ENCODE data around the gene ENTPD5.

ENTPD5 gene

GRCh38 chr14:74048281-74048680 is 29.2 kb upstream of the ENTPD5 start:
- no peak for DNase-seq (ENCODE audit: low read depth)
- TF ChIP-seq CTCF (conservative IDR thresholded peaks at IDR 0.05; ENCODE audit: control insufficient read depth, insufficient read depth, low read depth, low read length) = no peak

GRCh38 chr14:74045522-74045921 is 26.4 kb upstream of the ENTPD5 start:
- H3K4me3 ChIP-seq (ENCODE audit: control insufficient read depth, low read depth, low read length) = no peak overlapping the region
- DNase-seq (ENCODE audit: low read depth) = no peak
- no peak for TF ChIP-seq CTCF (conservative IDR thresholded peaks at IDR 0.05; ENCODE audit: control insufficient read depth, insufficient read depth, low read depth, low read length)

More at GRCh38 chr14:74048281-74048680, 29.2 kb upstream of the ENTPD5 start:
- no peak overlapping the region for H3K4me3 ChIP-seq (ENCODE audit: control insufficient read depth, low read depth, low read length)

DNA sequence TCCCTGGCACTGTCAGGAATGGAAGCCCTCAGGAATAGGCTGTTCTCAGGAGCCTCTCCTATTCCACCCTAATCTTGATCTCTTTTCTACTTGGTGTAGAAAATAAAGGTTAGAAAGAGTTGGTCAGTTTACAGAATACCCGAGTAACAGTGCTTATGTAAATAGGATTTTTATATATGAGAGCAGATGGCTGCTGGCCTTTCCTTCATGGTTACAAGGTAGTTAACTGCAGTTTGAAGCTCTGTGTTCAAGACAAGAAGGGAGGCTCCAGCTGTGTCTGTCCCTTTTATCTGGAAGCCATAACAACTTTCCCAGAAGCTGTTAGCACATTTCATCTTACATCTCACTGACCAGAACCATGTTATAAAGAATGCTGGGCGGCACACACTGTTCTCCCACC is 23.2 kb upstream of the ENTPD5 start:
- DNase-seq (ENCODE audit: low read depth) = no peak
- no peak for TF ChIP-seq CTCF (conservative IDR thresholded peaks at IDR 0.05; ENCODE audit: control insufficient read depth, insufficient read depth, low read depth, low read length)
- no peak overlapping the region for H3K4me3 ChIP-seq (ENCODE audit: control insufficient read depth, low read depth, low read length)

GRCh38 chr14:74038020-74038859 is 19.2 kb upstream of the ENTPD5 start:
- TF ChIP-seq CTCF (conservative IDR thresholded peaks at IDR 0.05; ENCODE audit: control insufficient read depth, insufficient read depth, low read depth, low read length) = peak; percentile 58
- peak; percentile 66 for DNase-seq (ENCODE audit: low read depth)
- H3K4me3 ChIP-seq (ENCODE audit: control insufficient read depth, low read depth, low read length) = no peak overlapping the region

DNA sequence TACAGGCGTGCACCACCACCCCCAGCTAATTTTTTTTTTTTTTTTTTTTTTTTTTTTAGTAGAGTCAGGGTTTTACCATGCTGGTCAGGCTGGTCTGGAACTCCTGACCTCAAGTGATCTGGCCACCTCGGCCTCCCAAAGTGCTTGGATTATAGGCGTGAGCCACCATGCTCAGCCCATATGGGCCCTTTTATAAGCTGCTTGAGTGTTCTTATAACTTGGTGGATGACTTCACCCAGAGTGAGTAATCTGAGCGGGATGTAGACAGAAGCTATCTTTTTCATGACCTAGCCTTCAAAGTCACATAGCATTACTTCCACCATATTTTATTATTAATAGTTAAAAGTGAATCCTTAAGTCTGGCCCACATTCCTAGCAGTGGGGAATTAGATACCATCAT is 16.5 kb upstream of the ENTPD5 start:
- no peak for TF ChIP-seq CTCF (conservative IDR thresholded peaks at IDR 0.05; ENCODE audit: control insufficient read depth, insufficient read depth, low read depth, low read length)
- peak; percentile 77 for DNase-seq (ENCODE audit: low read depth)
- no peak overlapping the region for H3K4me3 ChIP-seq (ENCODE audit: control insufficient read depth, low read depth, low read length)

DNA sequence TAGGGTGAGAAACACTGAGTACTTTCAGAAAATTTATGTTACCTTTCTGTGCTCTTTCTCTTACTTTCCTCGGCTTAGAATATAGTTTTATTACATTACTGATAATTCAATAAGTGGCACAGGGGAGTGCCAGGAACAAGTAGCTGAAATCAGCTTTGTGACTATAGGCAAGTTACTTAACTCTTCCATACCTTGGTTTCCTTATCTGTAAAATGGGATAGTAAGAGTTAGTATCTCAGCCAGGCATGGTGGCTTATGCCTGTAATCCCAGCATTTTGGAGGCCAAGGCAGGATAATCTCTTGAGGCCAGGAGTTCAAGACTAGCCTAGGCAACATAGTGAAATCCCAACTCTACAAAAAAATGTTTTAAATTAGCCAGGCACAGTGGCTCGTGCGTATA is 15.5 kb upstream of the ENTPD5 start:
- no peak for TF ChIP-seq CTCF (conservative IDR thresholded peaks at IDR 0.05; ENCODE audit: control insufficient read depth, insufficient read depth, low read depth, low read length)
- DNase-seq (ENCODE audit: low read depth) = no peak
- H3K4me3 ChIP-seq (ENCODE audit: control insufficient read depth, low read depth, low read length) = no peak overlapping the region
